ENCODE measurements around the gene IL6ST.
"Not testable (repeated sequence)": the region's sequence is repeated elsewhere in the genome, so short reads cannot be mapped to it uniquely, and the experiment has no call there.

IL6ST gene

DNA sequence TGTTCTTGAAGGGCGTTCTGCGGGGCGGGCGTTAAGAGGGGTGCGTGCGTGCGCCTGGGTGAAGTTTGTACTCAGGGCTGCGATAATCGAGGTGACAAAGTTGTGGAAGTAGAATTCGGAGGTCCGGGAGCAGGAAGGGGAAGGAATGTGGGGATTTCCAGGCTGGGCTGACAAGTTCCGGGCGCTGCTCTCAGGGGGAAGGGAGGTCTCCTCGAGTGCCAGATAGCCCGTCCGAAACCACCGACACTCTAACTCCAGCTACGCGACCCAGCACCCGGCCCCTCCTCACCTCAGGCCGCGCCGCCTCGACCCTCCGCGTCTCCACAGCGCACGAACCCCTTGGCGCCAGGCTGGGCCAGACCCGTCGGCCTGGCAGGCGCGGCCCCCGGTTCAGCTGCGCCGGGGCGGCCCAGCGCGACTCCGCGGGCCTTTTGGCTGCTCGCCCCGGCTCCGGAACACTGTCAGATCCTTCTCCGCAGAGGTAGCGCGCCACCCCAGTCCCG lies at the start of gene IL6ST:
Gene IL6ST, minus strand, starts transcription at position 469 of the 503 bp plus-strand sequence. CDS start 18,685 bp downstream, outside the sequence.
- DNase-seq (ENCODE audit: low spot score), result no peak

DNA sequence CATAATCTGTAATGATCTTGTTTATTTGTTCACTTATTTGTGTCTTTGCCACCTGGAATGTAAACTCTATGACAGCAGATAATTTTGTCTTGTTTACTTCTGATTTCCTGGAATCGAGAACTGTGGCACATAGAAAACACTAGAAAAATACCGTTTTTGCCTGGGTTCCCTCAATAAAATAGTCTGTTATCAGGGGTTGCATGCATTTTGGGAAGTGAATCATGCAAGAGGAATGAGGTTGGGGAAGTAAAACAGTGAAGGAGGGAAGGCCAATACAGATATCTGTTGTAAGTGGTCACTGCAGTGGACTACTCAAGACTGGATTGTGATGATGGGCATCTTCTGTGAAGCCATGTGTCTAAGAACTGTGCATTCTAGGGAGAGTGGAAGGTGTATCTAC lies 45.2 kb upstream of the IL6ST start:
- no peak for DNase-seq (ENCODE audit: low spot score)

DNA sequence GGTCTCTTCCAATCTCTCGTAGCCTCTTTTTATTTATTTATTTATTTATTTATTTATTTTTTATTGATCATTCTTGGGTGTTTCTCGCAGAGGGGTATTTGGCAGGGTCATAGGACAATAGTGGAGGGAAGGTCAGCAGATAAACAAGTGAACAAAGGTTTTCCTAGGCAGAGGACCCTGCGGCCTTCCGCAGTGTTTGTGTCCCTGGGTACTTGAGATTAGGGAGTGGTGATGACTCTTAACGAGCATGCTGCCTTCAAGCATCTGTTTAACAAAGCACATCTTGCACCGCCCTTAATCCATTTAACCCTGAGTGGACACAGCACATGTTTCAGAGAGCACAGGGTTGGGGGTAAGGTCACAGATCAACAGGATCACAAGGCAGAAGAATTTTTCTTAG lies 43.4 kb upstream of the IL6ST start:
- DNase-seq (ENCODE audit: low spot score), result not testable (repeated sequence)

DNA sequence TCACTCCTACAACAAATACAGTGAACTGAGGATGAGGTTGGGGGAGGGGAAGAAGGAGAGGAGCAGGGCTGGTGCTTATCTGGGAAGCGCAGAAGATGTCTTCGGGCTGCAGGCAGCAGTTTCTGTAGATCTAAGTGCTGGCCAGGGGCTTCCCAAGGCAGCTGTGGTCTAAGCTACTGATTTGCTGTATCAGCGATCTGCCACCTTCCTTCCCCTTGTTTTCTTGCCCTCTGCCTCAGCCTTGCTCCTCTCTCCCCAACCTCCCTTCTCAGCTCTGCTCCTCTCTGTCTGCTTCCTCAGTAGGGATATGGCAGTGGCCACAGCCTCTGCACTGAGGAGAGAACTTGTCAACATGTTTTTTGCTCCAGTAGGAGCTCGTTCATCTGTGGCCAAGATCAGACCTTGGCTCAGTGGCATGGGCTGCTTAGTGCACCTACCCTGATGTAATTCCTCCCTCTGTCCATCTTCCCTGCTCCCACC lies 42.8 kb upstream of the IL6ST start:
- no peak for DNase-seq (ENCODE audit: low spot score)

DNA sequence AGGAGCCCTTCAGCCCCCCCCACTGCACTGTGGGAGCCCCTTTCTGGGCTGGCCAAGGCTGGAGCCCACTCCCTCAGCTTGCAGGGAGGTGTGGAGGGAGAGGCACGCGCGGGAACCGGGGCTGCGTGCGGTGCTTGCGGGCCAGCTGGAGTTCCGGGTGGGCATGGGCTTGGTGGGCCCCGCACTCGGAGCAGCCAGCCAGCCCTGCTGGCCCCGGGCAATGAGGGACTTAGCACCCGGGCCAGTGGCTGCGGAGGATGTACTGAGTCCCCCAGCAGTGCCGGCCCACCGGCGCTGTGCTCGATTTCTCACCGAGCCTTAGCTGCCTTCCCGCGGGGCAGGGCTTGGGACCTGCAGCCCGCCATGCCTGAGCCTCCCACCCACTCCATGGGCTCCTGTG lies 40.6 kb upstream of the IL6ST start:
- DNase-seq (ENCODE audit: low spot score), result not testable (repeated sequence)

DNA sequence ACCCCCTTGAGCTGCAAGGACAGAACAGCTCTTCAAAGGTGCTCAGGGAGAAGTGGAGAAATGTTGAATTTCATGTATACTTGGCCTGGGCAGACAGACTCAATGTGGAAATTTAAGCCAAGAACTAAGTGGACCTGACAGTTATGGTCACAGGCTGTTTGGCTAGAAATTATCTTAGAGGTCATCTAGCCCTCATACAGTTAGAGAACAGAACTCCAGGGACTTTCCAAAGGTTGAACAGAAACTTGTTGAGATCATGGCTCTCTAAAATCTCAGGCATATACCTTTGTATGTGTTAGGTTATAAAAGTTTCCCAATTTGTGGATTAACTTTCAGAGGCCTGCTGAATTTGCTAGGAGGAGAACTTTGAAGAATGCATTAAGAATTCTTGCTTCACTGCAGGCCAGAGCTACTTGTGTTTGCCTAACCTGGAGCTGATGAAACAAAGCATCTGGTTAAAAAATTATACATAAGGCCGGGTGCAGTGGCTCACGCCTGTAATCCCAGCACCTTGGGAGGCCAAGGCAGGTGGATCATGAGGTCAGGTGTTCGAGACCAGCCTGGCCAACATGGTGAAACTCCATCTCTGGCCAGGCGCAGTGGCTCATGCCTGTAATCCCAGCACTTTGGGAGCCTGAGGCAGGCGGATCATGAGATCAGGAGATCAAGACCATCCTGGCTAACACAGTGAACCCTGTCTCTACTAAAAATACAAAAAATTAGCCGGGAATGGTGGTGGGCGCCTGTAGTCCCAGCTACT lies 35.3 kb upstream of the IL6ST start:
- DNase-seq (ENCODE audit: low spot score), result not testable (repeated sequence)

DNA sequence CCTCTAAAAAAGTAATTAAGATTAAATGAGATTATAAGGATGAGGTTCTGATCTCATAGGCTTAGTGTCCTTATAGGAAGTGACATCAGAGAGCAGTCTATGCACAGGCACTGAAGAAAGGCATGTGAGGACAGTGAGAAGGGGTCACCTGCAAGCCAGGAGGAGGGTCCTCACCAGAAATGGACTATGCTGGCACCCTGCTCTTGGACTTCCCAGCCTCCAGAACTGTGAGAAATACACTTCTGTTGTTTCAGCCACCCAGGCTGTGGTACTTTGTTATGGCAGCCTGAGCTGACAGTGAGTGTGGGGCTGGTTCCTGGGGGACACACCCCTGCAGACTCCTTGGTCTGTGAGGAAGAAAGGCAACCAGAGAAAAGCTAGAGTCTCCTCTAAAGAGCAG lies 34.7 kb upstream of the IL6ST start:
- DNase-seq (ENCODE audit: low spot score), result no peak

DNA sequence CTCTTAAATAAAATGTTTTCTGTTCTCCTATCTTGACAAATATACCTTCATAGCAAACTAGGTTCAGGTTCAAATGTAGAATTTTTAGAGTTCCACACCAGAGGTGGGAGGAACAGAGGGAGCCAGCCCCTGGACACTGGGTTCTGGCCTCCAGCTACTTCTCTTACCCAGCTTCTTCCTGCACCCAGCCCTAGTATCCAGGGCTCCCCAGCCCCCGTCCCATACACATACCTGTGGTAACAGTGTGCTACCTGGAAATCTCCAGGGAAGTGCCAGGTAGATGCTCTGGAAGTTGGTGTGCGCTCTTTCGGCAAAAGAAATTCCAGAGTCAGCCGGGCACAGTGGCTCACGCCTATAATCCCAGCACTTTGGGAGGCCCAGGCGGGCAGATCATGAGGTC lies 33.9 kb upstream of the IL6ST start:
- no peak for DNase-seq (ENCODE audit: low spot score)

DNA sequence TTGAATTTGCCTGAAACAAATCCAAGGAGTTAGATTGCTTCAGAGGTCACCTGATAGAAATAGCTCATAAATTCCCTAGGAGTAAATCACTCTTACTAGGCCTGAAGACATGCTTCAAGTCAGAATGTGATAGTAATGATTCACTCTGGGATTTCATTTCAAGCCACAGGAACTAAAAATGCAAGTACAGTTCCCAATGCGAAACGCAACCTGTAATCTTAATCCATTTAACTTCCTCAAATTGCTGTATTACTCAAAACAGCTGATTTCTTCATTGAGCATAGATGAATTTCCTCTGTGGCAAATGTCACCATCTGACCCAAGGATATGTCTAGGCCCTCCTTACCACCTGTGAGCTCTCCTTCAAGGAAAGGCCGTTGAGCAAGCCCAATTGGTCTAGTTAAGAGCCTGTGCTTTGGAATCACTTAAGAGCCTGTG lies 32.1 kb upstream of the IL6ST start:
- DNase-seq (ENCODE audit: low spot score), result no peak

DNA sequence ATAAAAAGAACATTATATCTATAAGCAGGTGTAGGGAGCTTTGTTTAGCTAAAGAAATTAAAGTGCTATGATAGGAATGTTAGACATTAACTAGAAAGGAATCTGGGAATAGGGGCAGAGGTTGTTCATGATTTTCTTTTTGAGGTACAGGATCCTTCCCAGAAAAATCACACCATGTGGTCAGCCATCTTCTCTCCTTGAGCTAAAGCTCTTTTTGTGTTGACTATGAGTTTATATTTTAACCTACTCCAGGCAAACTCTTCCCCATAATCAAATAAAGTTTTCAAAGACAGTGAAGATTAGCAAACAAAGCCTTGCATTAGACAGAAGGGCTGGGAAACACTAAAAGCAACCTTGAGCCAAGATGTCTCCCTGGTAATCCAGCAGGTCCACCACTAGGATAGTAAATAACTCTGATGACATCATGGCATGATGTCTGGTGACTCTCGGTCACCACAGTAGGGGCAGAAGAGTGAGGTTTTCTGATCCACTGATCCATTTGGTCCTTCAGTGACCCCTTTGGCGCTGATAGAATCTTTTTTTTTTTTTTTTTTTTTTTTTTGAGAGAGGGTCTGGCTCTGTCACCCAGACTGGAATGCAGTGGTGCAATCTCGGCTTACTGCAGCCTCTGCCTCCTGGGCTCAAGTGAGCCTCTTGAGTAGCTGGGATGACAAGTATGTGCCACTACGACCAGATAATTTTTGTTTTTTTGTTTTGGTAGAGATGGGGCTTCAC lies 30.6 kb upstream of the IL6ST start:
- DNase-seq (ENCODE audit: low spot score), result no peak

DNA sequence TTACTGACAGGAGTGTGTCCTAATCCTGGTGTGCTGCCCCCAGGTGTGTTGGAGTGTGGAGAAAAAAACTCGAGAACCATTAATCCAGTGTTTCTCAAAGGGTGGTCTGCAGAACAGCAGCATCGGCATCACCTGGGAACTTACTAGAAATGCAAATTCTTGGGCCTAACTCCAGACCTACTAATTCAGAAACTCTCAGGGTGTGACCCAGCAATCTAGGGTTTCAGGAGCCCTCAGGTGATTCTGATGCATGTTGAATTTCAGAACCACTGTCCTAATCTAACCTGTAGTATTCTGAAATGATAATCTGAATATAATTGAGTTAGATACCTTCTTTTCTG lies 30.0 kb upstream of the IL6ST start:
- no peak for DNase-seq (ENCODE audit: low spot score)

DNA sequence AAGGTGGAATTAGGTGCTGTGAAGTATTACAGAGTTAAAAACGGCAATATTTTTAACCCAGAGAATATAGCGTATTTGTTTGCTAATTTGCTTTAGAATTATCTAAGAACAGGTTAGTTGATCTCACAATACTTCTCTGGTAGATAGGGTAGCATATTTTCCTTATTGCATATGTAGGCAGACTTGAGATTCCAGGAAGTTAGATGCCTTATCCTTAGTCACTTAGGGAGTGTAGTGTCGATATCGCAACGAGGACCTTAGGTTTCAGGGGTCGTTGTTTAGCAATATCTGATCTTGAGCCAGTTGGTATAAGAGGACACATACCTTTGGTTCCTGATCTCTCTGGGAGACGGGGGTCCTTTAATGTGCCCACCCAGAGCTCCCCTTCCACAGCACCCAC lies 28.5 kb upstream of the IL6ST start:
- no peak for DNase-seq (ENCODE audit: low spot score)

DNA sequence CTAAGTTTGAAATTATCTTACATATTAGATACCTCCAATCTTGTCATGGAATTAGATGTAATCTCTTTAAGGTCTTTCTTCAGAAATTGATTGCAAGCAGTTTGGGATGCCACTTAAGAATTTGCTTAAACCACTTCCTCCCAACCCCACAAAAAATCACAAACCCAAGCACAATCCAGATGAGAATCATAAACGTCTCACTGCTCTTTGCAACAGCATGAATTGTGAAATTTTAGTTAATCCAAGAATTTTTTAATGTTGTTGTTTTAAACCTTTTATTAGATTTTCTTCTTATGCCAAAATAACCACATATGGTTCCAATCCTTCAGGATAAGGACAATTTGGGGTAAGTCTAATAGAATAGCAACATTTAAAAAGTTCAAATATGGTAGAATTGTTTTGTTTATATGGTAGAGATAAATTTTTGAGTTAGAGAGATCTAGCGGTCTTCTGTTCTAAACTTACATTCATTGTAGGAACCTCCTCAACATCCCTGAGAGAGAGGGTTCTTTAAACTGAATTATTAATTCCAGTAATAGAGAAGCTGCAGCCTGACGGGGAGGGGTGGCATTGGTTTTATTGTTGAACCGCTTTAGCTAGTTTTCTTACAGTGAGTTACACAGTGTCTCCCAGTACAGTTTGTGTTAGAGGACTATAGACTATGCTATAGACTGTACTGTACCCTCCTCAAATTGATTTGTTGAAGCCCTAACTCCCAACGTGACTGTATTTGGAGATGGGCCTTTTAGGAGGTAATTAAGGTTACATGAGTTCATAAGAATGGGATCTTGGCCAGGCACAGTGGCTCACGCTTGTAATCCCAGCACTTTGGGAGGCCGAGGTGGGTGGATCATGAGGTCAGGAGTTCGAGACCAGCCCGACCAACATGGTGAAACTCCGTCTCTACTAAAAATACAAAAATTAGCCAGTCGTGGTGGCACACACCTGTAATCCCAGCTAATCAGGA lies 24.8 kb upstream of the IL6ST start:
- DNase-seq (ENCODE audit: low spot score), result no peak

DNA sequence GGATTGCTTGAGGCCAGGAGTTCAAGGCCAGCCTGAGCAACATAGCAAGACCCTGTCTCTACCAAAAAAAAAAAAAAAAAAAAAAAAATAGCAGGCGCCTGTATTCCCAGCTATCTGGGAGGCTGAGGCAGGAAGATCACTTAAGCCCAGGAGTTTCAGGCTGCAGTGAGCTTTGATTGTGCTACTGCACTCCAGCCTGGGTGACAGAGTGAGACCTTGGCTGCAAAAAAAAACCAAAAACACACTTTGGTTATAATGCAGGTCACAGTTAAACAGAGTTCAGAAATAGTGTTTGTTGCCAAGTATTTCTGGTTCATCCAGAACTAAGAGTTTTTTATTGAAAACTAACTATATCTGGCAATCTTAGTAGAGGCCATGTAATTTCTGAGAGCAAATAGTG lies 24.1 kb upstream of the IL6ST start:
- no peak for DNase-seq (ENCODE audit: low spot score)

DNA sequence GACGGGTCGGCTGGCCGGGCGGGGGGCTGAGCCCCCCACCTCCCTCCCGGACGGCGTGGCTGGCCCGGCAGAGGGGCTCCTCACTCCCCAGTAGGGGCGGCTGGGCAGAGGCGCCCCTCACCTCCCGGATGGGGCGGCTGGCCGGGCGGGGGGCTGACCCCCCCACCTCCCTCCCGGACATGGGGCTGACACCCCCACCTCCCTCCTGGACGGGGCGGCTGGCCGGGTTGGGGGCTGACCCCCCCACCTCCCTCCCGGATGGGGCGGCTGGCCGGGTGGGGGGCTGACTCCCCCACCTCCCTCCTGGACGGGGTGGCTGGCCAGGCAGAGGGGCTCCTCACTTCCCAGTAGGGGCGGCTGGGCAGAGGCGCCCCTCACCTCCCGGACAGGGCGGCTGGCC lies 19.9 kb upstream of the IL6ST start:
- not testable (repeated sequence) for DNase-seq (ENCODE audit: low spot score)

DNA sequence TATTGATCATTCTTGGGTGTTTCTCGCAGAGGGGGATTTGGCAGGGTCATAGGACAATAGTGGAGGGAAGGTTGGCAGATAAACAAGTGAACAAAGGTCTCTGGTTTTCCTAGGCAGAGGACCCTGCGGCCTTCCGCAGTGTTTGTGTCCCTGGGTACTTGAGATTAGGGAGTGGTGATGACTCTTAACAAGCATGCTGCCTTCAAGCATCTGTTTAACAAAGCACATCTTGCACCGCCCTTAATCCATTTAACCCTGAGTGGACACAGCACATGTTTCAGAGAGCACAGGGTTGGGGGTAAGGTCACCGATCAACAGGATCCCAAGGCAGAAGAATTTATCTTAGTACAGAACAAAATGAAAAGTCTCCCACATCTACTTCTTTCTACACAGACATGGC lies 19.2 kb upstream of the IL6ST start:
- DNase-seq (ENCODE audit: low spot score), result not testable (repeated sequence)

DNA sequence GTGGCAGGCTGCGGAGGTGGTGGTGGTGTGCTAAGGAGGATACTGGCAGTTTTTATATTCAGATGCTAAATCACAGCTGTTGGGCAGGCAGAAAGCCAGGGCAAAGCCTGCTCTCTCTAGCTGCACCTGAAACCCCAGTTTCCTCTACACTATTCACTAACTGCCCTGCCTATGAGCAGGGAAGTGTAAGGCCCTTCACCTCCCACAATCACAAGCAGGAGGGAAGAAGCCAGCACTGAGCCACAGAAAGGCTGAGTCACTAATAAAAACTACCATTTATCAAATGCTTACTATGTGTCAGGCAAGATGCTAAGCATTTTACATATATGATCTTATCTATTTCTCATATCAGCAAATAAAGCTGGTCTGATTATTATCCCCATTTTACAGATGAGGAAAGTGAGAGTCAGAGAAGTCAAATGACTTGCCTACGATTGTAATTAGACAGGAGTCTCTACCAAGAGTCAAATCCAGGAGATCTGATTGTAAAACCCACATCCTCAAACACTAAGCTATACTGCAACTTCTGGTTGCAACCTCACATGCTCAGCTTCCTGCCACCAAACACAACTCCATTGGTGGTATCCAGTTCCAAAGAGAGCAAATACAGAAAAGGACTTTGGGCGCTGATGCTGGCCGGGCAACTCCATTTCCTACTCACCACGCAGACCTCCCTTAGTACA lies 17.7 kb upstream of the IL6ST start:
- no peak for DNase-seq (ENCODE audit: low spot score)

DNA sequence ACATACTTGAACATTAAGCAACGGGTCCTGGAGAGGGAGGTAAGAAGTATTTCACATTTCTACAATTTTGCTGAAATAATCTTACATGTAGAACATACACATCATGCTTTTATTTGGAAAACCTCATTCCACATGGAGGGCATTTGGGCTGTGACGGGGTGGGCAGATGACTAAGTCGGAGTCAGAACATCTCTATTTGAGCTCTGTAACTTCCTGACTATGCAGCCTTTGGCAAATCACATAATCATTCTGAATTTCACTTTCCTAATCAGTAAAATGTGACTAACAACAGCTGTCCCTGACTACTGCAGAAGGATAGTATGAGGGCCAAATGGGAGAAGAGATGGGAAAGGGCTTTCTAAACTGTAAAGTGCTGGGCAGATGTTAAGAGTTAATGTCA lies 17.1 kb upstream of the IL6ST start:
- no peak for DNase-seq (ENCODE audit: low spot score)

DNA sequence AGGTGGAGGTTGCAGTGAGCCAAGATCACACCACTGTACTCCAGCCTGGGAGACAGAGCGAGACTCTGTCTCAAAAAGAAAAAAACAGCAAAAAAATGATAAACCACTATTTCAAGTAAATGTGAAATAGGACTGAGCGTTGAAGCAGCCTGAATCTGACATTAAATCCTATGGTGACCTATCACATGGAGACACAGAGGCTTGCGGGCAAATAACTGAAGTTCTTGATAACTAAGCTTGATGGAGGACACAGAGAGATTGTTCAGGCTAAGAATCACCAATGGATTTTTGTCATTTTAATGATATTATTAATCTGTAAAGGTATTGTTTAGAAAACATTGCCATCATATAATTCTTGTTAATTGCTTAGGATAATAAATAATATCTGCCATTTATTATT lies 15.7 kb upstream of the IL6ST start:
- DNase-seq (ENCODE audit: low spot score), result no peak

DNA sequence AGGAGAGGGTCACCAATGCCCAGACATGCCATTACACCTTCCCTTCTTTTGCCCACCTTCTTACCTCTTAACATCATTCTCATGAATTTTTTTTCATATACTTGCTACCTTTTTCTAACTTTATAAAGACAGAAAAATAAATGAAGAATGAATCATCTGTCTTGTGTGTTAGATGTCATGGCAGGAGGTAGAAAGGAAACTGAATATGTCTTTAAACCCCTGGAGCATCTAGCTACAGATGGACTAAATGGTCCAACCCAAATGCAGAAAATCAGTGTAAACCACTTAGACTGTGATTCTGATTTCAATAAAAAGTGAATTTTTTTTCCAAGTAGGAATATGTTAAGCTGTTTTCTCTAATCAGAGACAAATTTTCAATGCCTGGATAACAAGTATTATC lies 11.8 kb upstream of the IL6ST start:
- DNase-seq (ENCODE audit: low spot score), result no peak

DNA sequence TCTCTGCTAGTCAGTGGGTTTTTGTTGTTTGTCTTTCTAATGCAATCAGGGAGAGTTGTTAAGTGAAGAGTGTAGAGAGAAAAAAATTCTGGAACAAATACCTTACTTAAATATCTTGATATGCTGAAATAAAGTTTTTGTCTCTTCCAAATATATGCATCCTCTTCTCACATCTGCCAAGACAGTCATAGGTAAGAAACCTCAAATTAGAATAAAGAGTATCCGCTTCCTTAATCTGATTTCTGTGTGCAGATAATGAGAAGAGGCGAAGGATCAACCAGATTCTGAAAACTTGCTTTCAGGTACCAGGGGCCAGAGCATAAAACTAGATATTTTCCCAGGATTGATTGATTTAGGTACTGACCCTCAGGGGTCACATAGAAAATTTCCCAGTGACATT lies 11.3 kb upstream of the IL6ST start:
- no peak for DNase-seq (ENCODE audit: low spot score)

DNA sequence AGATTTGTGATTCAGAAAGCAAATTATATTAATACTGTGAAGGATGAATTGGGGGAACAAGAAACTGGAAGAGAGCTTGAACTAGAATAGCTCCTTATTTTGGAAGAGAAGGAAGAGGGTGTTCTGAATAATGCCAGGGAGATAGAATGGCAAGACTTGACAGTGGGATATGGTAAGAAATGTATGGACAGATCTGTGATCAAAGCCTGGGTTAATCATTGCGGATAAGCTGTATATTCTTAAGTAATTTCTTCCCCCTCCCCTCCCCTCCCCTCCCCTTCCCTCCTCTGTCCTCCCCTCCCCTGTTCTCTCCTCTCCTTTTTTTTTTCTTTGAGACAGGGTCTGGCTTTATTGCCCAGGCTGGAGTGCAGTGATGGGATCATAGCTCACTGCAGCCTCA lies 10.1 kb upstream of the IL6ST start:
- DNase-seq (ENCODE audit: low spot score), result no peak
